GM23338 (cell line): ENCODE results near the gene SIKE1.
"Not testable (repeated sequence)": the region's sequence is repeated elsewhere in the genome, so short reads cannot be mapped to it uniquely, and the experiment has no call there.

Experiments
- CREB1 ChIP-seq: fragments of 250-450 bp; sonication (Bioruptor Pico); IDR thresholded peaks from 2 replicates; pipeline ENCODE4 v1.5.0; 2020; ENCODE audit warnings: low read depth, mild to moderate bottlenecking, moderate library complexity
- EZH2 ChIP-seq: fragments of 200-600 bp; sonication (generic); IDR thresholded peaks from one replicate; pipeline ENCODE4 v1.8.0; 2017; ENCODE audit warnings: antibody characterized with exemption, mild to moderate bottlenecking, low read depth; ENCODE audit not compliant: unreplicated experiment
- EZH2phosphoT487 ChIP-seq: fragments of 200-600 bp; sonication (generic); IDR thresholded peaks from one replicate; pipeline ENCODE4 v1.8.1; 2018; ENCODE audit warnings: antibody characterized with exemption; ENCODE audit not compliant: unreplicated experiment
- JUNB ChIP-seq: IDR thresholded peaks from one replicate; pipeline ENCODE4 v1.6.1; 2016; ENCODE audit warnings: antibody characterized with exemption; ENCODE audit not compliant: unreplicated experiment
- NANOG ChIP-seq: IDR thresholded peaks from 2 replicates; pipeline ENCODE4 v1.6.1; 2016; ENCODE audit warnings: antibody characterized with exemption, borderline replicate concordance
- POLR2AphosphoS5 ChIP-seq: IDR thresholded peaks from 2 replicates; pipeline ENCODE4 v1.6.1; 2016; ENCODE audit warnings: antibody characterized with exemption, low read depth
- TF ChIP-seq, protein P1 (sequence below), 2 experiments: fragments of 200-600 bp in 1 of 2; sonication (generic) in 1 of 2; conservative IDR thresholded peaks; 2 replicates each; pipeline versions ENCODE4 v1.5.1 to v1.6.1; 2016 to 2017; ENCODE audit warnings: antibody characterized with exemption in 2 of 2, low read depth in 2 of 2, mild to moderate bottlenecking in 2 of 2, moderate library complexity in 1 of 2
- TF ChIP-seq, protein P2 (sequence below): IDR thresholded peaks from one replicate; pipeline ENCODE4 v1.6.1; 2018; ENCODE audit warnings: antibody characterized with exemption; ENCODE audit not compliant: unreplicated experiment
- TF ChIP-seq, protein P3 (sequence below): IDR thresholded peaks from 2 replicates; pipeline ENCODE4 v1.6.1; 2016; ENCODE audit warnings: antibody characterized with exemption

DNA sequence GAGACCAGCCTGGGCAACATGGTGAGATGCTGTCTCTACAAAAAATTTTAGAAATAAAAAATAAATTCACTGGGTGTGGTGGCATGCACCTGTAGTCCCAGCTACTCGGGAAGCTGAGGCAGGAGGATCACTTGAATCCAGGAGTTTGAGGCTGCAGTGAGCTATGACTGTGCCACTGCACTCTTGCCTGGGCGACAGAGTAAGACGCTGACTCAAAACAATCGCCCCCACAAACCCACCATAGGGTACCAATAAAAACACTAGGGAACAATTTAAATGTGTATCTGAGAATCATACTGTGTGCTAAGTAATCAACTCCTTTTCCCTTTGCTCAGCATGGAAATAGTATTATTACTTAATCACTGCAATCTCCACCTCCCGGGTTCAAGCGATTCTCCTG, 26.8 kb downstream of the SIKE1 start:
- TF ChIP-seq, protein P1, sequence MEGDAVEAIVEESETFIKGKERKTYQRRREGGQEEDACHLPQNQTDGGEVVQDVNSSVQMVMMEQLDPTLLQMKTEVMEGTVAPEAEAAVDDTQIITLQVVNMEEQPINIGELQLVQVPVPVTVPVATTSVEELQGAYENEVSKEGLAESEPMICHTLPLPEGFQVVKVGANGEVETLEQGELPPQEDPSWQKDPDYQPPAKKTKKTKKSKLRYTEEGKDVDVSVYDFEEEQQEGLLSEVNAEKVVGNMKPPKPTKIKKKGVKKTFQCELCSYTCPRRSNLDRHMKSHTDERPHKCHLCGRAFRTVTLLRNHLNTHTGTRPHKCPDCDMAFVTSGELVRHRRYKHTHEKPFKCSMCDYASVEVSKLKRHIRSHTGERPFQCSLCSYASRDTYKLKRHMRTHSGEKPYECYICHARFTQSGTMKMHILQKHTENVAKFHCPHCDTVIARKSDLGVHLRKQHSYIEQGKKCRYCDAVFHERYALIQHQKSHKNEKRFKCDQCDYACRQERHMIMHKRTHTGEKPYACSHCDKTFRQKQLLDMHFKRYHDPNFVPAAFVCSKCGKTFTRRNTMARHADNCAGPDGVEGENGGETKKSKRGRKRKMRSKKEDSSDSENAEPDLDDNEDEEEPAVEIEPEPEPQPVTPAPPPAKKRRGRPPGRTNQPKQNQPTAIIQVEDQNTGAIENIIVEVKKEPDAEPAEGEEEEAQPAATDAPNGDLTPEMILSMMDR (conservative IDR thresholded peaks at IDR 0.05; ENCODE audit: low read depth in 2 of 2): not testable (repeated sequence)
- TF ChIP-seq EZH2, EZH2phosphoT487, POLR2AphosphoS5, JUNB, NANOG, CREB1: not testable (repeated sequence)
- TF ChIP-seq, protein P2, sequence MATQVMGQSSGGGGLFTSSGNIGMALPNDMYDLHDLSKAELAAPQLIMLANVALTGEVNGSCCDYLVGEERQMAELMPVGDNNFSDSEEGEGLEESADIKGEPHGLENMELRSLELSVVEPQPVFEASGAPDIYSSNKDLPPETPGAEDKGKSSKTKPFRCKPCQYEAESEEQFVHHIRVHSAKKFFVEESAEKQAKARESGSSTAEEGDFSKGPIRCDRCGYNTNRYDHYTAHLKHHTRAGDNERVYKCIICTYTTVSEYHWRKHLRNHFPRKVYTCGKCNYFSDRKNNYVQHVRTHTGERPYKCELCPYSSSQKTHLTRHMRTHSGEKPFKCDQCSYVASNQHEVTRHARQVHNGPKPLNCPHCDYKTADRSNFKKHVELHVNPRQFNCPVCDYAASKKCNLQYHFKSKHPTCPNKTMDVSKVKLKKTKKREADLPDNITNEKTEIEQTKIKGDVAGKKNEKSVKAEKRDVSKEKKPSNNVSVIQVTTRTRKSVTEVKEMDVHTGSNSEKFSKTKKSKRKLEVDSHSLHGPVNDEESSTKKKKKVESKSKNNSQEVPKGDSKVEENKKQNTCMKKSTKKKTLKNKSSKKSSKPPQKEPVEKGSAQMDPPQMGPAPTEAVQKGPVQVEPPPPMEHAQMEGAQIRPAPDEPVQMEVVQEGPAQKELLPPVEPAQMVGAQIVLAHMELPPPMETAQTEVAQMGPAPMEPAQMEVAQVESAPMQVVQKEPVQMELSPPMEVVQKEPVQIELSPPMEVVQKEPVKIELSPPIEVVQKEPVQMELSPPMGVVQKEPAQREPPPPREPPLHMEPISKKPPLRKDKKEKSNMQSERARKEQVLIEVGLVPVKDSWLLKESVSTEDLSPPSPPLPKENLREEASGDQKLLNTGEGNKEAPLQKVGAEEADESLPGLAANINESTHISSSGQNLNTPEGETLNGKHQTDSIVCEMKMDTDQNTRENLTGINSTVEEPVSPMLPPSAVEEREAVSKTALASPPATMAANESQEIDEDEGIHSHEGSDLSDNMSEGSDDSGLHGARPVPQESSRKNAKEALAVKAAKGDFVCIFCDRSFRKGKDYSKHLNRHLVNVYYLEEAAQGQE: not testable (repeated sequence)
- TF ChIP-seq, protein P3, sequence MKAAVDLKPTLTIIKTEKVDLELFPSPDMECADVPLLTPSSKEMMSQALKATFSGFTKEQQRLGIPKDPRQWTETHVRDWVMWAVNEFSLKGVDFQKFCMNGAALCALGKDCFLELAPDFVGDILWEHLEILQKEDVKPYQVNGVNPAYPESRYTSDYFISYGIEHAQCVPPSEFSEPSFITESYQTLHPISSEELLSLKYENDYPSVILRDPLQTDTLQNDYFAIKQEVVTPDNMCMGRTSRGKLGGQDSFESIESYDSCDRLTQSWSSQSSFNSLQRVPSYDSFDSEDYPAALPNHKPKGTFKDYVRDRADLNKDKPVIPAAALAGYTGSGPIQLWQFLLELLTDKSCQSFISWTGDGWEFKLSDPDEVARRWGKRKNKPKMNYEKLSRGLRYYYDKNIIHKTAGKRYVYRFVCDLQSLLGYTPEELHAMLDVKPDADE: not testable (repeated sequence)
